GM18511 (cell line): Measurements from ENCODE around the gene RIMBP2.

Experiments used
- ATAC-seq: cut with Tn5 transposase; IDR thresholded peaks from one replicate; pipeline ENCODE4 v1.9.1; 2021; ENCODE audit warnings: mild to moderate bottlenecking, moderate library complexity; ENCODE audit not compliant: unreplicated experiment

RIMBP2 gene

DNA sequence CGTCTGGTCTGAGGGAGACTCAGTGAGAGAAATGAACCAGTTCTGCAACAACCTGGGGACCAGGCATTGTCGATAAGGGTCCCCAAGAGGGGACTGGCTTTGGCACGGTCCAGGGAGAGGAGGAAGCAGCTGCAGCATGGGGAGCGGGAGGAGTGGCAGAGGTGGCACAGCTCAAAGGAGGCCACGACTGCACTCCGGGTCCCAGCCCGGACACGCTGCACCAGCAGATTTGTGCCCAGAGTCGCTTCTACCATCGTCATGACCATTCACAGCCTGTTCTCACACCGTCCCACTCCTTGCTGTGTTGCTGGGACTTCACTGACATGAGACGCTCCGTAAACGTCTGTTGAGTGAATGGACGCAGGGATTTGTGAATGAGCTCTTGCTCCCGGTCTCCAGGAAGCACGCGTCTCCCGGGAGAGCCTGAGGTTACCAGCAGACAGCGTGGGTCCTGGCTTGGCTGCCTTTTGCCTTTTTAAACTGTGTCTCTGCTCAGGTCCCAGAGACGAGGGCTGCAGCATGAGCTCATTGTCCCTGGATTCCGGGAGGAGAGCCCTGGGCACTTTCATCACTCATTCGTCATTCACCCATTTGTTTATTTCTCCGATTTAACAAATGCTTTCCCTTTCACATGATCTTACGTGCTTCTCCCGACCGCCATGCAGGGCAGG, 241.4 kb downstream of the RIMBP2 start:
- no peak for ATAC-seq

DNA sequence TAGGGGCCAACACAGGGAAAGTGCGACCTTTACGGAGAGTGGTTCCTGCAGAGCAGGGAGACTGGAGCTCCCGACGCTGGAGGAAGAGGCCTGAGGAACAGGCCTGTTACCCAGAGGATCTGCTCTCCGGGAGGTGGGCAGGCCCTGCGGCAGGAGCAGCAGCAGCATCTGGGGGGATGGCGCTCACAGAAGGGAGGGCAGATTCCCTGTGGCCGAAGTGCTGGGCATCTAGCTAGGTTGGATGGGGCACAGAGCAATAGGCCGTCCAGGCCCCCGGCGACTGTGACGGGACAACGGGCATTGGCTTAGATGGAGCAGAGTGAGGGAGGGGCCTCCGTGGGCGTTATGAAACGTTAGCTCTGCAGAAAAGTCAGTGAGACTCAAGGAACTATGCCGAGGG, 242.8 kb downstream of the RIMBP2 start:
- no peak for ATAC-seq

DNA sequence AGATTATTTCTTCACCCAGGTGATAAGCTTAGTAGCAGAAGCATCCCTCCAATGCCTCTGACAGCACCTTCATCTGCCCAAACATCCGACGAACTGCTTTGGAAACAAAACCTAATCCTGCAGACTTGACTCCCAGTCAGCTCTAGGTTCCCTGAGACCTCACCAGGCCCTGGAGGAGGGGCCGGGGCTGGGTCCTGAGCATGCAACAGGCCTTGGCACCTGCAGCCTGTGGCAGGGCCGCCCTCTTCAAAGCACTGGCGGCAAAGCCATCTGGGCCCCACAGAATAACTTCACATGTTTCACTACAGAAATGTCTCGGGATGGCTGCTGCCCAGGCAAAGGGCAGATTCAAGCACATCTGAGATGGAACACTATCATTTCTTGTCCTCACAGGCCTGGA, 245.1 kb downstream of the RIMBP2 start:
- ATAC-seq: no peak

DNA sequence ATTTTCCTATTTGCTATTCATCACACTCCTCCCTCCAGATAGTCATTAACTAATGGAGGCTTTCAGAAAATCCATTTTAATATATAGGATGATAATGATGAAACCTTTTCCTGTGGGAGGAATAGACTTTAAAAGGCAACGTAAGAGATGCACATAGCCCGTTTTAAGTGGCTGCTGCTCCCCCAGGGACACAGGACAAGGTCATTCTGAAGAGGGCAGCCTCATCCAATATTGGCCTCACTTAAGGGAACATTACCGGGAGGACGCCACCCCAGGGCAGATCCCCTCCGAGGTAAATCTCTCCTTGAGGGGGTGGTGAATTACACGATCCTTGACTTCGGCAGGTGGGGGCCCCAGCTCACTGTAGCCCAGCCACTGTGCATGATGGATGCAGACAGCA, 246.5 kb downstream of the RIMBP2 start:
- no peak for ATAC-seq

DNA sequence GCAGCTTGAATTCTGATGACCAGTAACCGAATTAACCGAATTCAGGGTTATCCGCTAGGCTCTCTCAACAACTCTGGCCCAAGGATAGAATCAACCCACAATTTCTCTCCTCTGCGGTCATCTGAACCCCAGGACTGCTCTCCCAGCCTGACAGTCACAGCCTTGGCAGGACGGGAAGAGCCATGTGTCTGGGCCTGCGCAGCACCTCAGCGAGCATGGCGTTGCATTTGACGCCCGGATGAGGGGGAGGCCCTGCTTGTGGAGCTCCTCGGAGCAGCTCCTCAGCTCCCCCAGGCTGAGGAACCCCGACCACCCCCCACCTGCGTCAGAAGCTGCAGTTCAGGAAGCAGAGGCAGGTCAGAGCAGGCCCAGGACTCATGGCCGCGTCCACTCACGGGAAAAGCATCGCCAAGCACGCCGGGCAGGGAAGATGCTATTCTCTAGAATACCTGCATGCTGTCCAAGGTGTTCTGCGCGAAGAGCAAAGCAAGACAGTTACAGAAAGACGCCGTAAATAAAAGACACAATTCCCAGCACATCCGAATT, 247.3 kb downstream of the RIMBP2 start:
- ATAC-seq: no peak

DNA sequence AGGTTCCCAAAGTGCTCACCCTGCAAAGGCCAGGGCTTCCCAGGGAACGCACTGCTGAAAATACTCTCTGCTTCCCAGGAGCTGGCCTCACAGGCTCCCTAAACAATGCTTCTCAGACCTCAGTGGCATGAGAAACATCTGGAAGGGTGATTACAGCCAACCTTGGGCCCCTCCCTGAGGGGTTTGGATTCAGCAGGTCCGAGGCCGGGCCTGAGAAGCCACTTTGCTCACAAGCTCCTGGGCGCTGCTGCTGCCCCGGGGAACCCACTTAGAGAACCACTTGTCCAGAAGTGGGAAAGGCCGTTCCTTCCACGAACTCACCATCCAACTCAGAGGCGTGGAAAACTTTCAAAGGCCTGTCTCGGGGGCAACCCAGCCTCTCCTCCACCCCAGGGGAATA, 247.9 kb downstream of the RIMBP2 start:
- ATAC-seq: no peak

DNA sequence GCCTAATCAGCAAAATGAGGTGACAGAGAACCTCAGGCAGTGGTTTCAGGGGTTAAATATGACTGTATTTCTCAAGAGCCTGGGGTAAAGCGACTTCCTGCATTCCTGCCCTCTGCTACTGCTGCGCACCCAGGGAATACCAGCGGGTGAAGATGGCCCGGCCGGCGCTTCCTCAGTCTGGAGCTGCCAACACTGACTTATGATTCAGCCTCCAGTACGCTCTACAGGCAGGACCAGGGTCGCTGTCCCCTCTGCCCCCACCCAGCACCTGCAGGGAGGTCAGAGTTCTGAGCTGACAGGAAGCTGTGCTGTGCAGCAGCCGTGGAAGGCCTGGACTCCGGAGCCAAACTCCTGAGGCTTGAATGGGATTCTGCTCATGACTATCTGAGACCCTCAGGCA, 250.5 kb downstream of the RIMBP2 start:
- no peak for ATAC-seq

DNA sequence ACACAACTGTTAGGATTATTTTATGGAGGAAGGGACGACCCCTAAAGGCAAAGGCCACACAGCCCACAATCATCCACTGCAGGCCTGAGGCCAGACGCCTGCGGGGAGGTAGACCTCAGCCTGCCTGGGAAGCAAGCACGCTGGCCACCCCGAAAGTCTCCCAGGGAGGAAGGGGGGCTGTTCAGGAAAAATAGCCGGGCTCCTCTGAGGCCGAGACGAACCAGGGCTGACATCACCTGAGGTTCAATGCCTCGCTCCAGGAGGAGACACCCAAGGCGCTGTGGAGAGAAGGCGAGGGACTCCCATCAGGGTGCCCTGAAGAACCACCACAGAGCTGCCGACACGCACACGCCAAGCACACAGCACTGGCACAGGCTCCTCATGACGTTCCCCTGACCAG, 251.1 kb downstream of the RIMBP2 start:
- no peak for ATAC-seq

DNA sequence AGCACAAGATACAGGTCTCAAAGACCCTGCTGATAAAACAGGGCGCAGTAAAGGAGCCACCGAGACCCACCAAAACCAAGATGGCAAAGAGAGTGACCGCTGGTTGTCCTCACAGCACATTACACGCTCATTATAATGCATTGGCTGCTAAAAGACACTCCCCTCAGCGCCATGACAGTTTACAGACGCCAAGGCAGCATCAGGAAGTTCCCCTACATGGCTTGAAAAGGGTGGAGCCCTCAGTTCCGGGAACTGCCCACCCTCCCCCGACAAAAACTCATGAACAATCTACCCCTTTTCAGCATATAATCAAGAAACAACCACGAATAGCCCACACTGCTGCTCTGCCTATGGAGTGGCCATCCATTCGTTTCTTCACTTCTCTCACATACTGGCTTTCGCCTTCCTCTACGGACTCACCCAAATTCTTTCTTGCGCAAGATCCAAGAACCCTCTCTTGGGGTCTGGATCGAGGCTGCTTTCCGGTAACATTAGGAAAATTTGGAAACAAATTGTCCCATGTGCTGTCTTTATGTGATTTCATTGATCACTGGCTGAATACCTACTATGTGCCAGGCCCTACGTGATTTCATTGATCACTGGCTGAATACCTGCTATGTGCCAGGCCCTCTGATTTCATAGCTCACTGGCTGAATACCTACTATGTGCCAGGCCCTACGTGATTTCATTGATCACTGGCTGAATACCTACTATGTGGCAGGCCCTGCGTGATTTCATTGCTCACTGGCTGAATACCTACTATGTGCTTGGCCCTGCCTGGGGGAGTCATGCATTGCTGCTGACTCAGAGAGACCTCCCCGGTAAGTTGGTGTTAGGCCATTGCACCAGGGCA, 252.1 kb downstream of the RIMBP2 start:
- ATAC-seq: no peak

DNA sequence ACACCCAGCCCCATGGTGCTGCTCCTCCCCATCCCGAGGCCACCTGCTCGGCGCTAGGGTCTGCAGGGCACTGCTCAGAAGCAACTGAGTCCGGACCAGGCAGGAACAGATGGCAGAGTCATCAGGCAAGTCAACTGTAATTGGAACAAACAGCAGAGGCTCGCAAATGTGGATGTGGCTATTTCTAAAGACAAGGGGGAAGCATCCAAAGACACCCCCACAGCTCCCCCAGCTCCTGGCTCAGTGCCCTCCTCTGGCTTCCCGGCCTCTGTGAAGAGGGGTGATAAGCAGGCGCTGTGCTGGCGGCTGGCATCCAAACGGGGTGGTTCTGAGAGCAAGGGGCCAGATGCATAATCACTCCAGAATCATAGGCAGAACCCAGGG, 252.8 kb downstream of the RIMBP2 start:
- ATAC-seq: no peak

DNA sequence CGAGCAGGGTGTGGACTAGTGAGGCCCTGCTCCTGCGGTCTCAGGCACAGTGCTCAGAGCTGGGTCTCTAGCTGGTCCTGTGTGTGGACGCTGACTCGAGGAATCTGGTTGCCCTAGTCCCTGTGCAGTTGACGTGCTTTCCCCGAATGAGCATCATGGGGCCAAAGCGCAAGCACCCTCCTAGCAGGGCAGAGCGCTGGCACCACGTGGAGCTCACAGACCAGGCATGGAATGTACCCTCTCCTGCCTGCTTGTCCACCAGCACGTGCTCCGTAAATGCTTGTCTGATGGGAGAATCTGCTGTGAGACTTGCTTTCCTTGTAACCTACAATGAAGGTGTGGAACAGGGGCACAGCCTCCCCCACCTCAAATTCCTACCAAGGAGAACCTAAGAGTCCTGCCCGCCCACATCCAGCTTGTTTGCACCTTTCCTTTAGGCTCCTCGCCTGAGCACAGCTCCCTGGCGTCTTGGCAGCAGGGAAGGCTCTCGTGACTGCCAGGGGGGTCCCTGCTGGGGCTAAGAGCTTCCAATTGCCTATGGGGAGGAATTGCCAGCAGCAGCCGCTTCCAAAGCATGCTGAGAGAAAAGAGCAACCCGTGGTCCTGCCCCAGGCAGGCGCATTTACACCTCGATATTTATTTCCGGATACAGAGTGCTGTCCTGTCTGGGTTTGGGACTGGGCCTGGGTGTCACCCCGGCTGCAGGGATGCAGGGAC, 253.4 kb downstream of the RIMBP2 start:
- no peak for ATAC-seq

DNA sequence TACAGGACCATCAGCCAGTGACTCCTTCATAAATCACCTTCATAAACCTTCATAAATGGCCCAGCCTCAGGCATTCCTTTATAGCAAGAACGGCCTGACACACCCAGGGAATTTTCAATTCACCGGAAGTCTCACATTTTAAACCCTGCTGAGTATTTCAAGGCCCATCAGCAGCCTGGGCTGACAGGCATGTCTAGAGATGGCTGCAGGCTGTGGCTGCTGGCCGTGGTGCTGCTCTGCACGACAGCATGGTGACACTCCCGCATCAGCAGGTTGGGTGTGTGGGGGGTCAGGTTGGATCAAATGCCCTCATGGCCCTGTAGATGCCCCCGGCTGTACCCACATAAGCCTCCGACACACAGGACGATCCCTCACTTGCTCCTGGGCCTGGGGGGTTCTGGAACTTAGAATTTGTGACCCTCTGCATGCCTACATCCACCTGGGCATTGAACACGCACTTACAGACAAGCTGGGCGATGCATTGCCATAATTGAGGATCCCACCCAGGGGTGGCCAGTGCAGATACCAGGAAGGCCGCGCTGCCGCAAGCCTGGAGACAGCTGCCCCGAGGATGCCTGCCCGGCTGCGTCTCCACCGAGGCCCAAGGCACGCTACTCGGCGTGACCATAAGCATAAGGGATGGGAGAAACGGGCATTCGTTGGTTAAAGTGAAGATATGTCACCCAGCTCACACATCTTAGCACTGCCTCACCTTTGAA, 254.1 kb downstream of the RIMBP2 start:
- no peak for ATAC-seq

DNA sequence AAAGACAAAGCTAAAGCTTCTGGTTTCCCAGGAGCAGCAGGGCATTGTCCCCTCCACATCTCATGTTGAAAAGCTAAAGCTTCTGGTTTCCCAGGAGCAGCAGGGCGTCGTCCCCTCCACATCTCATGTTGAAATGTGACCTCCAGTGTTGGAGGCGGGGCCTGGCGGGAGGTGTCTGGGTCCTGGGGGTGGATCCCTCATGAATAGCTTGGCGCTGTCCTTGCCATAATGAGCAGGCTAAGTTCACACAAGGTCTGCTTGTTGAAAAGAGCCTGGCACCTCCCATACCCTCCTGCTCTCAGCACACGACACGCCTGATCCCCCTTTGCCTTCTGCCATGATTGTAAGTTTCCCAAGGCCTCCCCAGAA, 254.7 kb downstream of the RIMBP2 start:
- no peak for ATAC-seq

DNA sequence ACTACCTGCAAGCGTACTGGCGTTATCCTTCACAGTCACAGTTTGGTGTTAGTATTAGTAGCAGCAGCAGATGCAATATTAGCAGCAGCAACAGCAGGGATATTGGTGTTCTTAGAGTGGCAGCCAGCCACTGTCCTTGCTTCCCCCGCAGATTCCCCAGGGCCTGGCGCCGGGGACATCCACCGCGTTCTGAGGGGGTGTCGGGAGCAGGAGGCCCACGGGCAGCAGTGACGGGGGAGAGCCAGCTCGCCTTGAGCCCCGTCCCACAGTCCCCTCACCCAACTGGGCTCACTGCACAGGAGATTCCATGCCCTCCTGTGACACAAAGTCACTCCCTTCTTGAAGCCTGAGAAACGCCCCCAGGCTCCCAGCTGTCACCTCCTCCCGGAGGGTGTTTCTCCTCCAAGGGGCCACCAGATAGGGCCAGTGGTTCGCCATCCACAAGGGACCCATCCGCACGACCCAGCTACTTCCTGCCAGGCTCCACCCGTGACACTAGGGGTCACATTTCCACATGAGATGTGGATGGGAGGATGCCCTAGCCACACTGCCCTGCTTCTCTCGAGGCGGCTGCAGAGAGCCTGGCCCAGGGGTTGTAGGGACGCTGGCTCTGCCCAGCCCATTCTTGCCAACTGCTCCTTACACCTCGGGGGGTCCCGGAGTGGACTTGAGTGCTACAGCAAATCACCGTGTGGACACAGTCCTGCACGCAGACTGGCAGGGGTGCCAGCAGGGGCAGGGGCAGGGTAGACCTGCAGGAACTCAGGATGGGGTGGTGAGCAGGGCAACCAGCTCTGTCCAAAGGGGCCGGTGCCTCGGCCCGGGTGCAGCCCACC, 255.3 kb downstream of the RIMBP2 start:
- ATAC-seq: no peak

DNA sequence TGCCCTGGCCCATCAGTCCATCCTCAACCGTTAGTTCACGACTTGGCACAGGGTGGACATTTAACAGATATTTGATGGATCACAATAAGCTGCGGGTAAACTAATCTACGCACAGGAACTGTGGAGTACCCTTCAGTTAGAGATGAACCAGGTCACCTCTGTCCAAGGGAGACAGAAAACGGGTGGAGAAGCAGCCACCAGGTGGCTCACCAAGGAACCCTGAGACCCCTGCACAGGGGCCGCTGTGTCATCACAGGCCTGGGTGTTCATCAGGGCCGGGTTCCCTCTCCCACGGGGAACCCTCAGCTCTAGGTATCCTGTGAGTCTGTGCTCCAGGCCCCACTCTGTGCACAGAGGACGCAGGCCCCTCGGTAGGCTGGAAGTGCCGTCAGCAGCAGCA, 256.2 kb downstream of the RIMBP2 start:
- no peak for ATAC-seq

DNA sequence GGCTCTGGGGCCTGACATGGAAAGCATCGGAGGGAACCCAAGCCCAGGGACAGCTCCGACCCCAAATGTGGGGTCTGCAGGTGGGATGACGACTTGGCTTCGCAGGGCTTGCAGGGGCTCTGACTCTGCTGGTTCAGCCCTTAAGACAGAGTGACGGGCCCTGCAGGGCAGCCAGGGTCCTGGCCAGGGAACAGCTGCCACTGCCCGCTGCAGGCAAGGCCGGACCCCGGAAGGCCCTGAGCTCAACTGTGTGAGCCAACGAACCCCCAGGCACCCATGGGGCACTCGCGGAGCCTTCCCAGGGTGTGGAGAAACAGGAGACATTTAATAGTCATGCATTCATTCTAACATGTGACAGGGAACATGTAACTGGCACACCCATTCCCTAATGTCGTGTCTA, 257.8 kb downstream of the RIMBP2 start:
- no peak for ATAC-seq

DNA sequence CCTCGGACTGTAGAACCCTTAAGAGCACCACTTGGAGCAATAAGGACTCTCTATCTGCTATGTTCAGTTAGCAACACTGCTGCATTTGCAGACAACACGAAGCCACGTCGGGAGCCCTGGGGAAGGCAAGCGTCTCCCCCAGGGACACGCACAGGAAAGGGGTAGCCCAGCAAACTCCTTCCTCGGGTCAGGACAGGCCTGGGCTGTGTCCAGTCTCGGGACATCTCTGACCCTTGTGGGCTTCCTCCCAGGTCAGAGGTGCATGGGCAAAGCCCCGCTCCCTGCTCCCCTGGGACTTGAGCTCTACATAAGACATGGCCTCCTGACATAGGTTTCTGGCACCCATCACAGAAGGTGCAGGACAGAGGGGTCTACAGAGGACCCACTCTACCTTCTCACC, 258.9 kb downstream of the RIMBP2 start:
- no peak for ATAC-seq

DNA sequence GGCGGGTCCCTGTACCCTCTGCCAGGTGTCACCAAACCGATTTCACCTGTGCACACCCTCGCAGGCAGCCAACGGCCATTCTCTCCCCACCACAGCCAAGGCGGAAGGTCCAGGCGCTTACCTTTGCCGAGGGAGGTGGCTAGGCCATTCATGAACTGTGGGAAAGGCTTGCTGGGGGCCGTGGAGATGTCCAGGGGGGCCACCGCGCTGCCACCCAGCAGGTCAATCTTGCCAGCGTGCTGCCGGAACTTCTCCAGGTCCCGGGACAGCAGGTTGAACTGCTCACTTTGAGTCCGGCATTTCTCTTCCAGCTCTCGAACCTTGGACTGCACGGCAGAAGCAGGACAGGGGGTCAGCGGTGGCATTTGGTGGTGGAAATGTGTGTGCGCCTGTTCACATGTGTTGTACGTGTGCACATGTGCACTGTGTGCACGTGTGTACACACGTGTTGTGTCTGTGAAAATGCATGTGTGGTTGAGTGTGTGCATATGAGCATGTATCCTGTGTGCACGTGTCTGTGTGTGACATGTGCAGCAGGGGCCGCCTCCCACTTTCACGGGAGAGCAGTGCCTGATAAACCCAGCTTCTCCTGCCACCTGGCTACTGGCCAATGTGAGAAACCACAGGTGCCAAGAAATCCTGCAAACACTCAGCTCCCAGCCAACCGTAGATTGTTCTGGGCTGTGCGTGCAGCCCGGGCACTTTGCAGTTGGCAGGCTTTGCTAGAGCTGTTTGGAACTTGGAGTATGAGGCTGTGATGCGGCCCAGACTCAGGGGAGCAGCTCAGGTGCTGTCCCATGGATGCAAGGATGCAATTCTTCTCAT, 259.5 kb downstream of the RIMBP2 start:
- no peak for ATAC-seq

DNA sequence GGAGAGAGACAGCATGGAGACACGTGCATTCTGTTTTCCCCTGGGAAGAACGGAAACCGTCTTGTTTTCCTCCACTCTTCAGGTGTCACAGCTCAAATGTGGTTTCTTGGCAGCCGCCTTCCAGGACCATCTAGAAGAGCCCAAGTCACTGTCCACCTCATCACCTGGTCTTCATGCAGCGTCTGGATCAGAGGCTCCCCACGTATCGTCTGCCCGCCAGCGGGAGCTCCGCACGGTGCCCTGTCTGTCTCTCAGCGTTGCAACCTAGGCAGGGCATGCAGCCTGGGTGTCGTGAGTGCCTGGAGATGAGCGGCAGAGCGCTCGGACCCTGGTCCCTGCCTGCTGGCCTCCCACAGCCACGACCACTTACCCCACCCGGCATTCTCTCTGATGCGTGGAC, 260.9 kb downstream of the RIMBP2 start:
- no peak for ATAC-seq
